Measurements from ENCODE around the gene PIGU. TPM values are rescaled to one million over a fixed set of nuclear protein-coding genes. Genes with fewer than 3 reads are reported as not detected.

PIGU gene
- total and polyA plus RNA-seq, 2 of the 13 experiments (the other 11 are each of a cell fraction or from before 2014, with no cell fraction given) = 45.5 to 231 TPM

- TF ChIP-seq SMARCC2 (IDR thresholded peaks at IDR 0.05) (no peak), ZNF777 (CRISPR knock-in tag; IDR thresholded peaks at IDR 0.05) (no peak), TGIF2 (CRISPR knock-in tag; IDR thresholded peaks at IDR 0.05) (no peak), JUND (CRISPR knock-in tag; IDR thresholded peaks at IDR 0.05) (peak; percentile 79; the same call in 1 of the 2 replicates), NCOA1 (CRISPR knock-in tag; IDR thresholded peaks at IDR 0.05) (no peak), AKAP8 (CRISPR knock-in tag; IDR thresholded peaks at IDR 0.05) (no peak), ZNF547 (CRISPR knock-in tag; IDR thresholded peaks at IDR 0.05) (no peak), SYNCRIP (IDR thresholded peaks at IDR 0.05; ENCODE audit: insufficient read depth, low read depth, low read length) (no peak), IRX3 (CRISPR knock-in tag; IDR thresholded peaks at IDR 0.05; ENCODE audit: borderline replicate concordance, low read depth) (no peak), ZNF512B (CRISPR knock-in tag; IDR thresholded peaks at IDR 0.05; ENCODE audit: borderline replicate concordance) (no peak), ELF1 (CRISPR knock-in tag; IDR thresholded peaks at IDR 0.05) (no peak), CTCF (CRISPR knock-in tag; IDR thresholded peaks at IDR 0.05) (peak; percentile 75), CBX5 (CRISPR knock-in tag; IDR thresholded peaks at IDR 0.05; ENCODE audit: borderline replicate concordance) (no peak), ZBTB21 (CRISPR knock-in tag; IDR thresholded peaks at IDR 0.05) (no peak), RNF219 (CRISPR knock-in tag; IDR thresholded peaks at IDR 0.05) (no peak), BRCA1 (CRISPR knock-in tag; IDR thresholded peaks at IDR 0.05) (no peak), MIER3 (CRISPR knock-in tag; IDR thresholded peaks at IDR 0.05; ENCODE audit: borderline replicate concordance) (no peak), ATAD3A (CRISPR knock-in tag; IDR thresholded peaks at IDR 0.05) (no peak), ZNF335 (CRISPR knock-in tag; IDR thresholded peaks at IDR 0.05) (no peak), RXRA (CRISPR knock-in tag; IDR thresholded peaks at IDR 0.05) (no peak), PAX8 (CRISPR knock-in tag; IDR thresholded peaks at IDR 0.05; ENCODE audit: borderline replicate concordance) (no peak), ATM (IDR thresholded peaks at IDR 0.05; ENCODE audit: borderline replicate concordance) (no peak), ETV5 (CRISPR knock-in tag; IDR thresholded peaks at IDR 0.05; ENCODE audit: borderline replicate concordance) (peak; percentile 17; the same call in 1 of the 2 replicates), ZNF709 (CRISPR knock-in tag; IDR thresholded peaks at IDR 0.05) (no peak), ZEB1 (IDR thresholded peaks at IDR 0.05; ENCODE audit: insufficient replicate concordance, low read depth) (no peak)
Observed at GRCh38 chr20:34579191-34579978, 97.5 kb downstream of the PIGU start (continued).
